Psoas muscle (tissue), 8 donors: ENCODE measurements around the gene POGK. TPM values are rescaled to one million over a fixed set of nuclear protein-coding genes. Genes with fewer than 3 reads are reported as not detected.

Experiments
- ATAC-seq, 4 donors: fragments of 200-7000 bp; cut with Tn5 transposase; one replicate each; pipeline ENCODE4 v1.9.1; 2020; ENCODE audit warnings: moderate library complexity in 3 of 4, mild to moderate bottlenecking in 2 of 4
- DNase-seq, 2 donors: peaks; one replicate each; pipeline ENCODE4 v3.0.0-alpha.2; 2020
- H3K27ac ChIP-seq: fragments of 200-600 bp; one replicate; pipeline ENCODE4 v1.8.0; 2022
- H3K27me3 ChIP-seq, 3 donors: fragments of 200-600 bp in 1 of 3; one replicate each; pipeline versions ENCODE4 v1.6.1 to v1.8.0; 2013 to 2022; ENCODE audit warnings: low read length in 2 of 3, mild to moderate bottlenecking in 2 of 3, moderate library complexity in 1 of 3; ENCODE audit not compliant: insufficient read depth in 3 of 3
- H3K36me3 ChIP-seq, 2 donors: fragments of 200-600 bp in 1 of 2; one replicate each; pipeline versions ENCODE4 v1.6.1 to v1.8.0; 2013 to 2022; ENCODE audit warnings: low read depth in 1 of 2, mild to moderate bottlenecking in 1 of 2, moderate library complexity in 1 of 2; ENCODE audit not compliant: insufficient read depth in 1 of 2
- H3K4me1 ChIP-seq: fragments of 200-600 bp; one replicate; pipeline ENCODE4 v1.8.0; 2022
- H3K4me3 ChIP-seq: fragments of 200-600 bp; one replicate; pipeline ENCODE4 v1.8.0; 2022; ENCODE audit warnings: mild to moderate bottlenecking
- H3K9me3 ChIP-seq: fragments of 200-600 bp; one replicate; pipeline ENCODE4 v1.8.0; 2022
- CTCF ChIP-seq: fragments of 200-600 bp; IDR thresholded peaks from one replicate; pipeline ENCODE4 v1.8.0; 2022; ENCODE audit warnings: antibody characterized with exemption
- WGBS, 3 donors: extraction: QIAGEN DNeasy Blood & Tissue Kit; methylation state at CpG; one replicate each; pipeline versions ENCODE4 v1.1.6 to v1.1.7; 2013; 5-methylcytosine and 5-hydroxymethylcytosine counted together
- intact Hi-C, 2 donors: fragments of 100-400 bp; cut with DNase I; formaldehyde crosslinking; loops; one replicate each; pipeline versions ENCODE4 v1.11.0 to v1.14.2; 2022
- polyA plus RNA-seq, 3 donors: library from polyadenylated mRNA; stranded (reverse); fragments of 200-250 nt; gene quantifications; one replicate each; pipeline ENCODE4 v1.2.3, GENCODE V29; 2013
- total RNA-seq, 4 donors: library from RNA; stranded (reverse); fragmentation: NEBNext Ultra II Directional in 2 of 4; extraction: Animal tissue kit (Norgen Biotek cat#: 25700) in 2 of 4; gene quantifications; one replicate each; pipeline versions ENCODE4 v1.2.1 to v1.2.4, GENCODE V29; 2021 to 2023
- donor health status: healthy with polysubstance abuse.
- donor health status: DM: no; HTN: no; CAD: no; lungs with moderate emphysema.
- donor health status: Bipolar disorder and iron deficiency.
- donor health status: healthy.
- donor health status: DM: yes; HTN: yes; CAD: no.
- donor health status: DM: no; HTN: no; CAD: no.
- donor health status: DM: no; HTN: no; CAD: no.
- donor health status: DM: yes; HTN: yes; CAD: no.

POGK gene
- total and polyA plus RNA-seq, 7 donors: 3.4 to 15.6 (median 9.1) TPM

- DNase-seq: no peak
- intact Hi-C loops: no loop called here
- H3K27ac ChIP-seq: no peak overlapping the region
- no peaks in the 10 kb centered on the region for H3K27me3 ChIP-seq
- TF ChIP-seq CTCF: no peak
- H3K4me1 ChIP-seq: no peaks in the 10 kb centered on the region
- no peak for ATAC-seq
- no peak overlapping the region for H3K4me3 ChIP-seq
- 81 to 90% (median 88%) methylated on average over 1 of the region's 1 CpG for WGBS, 3 donors
- H3K9me3 ChIP-seq: no peaks in the 10 kb centered on the region
- H3K36me3 ChIP-seq: no peaks in the 10 kb centered on the region
These were observed 64.0 kb downstream of the POGK start for GRCh38 chr1:166903232-166903631.

DNA sequence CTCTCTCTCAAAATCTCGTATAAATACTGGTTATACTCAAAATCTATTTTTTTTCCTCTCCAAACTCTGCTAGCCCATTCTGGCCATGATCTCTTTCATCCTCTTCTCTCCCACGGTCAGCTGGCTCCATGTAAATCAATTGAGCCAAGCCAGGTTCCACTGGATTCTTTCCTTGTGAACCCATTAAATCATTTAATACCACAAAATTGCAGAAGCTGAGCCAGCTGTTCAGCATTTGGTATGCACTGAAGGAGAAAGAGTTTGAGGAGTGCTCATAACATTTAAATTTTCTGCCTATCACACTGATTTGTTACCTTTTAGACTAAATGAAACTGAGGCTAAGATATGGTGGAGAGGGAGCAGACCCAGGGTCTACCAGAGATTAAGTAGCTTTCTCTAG is 65.9 kb downstream of the POGK start:
- Histone ChIP-seq H3K4me3 (no peak overlapping the region), H3K36me3 (no peaks in the 10 kb centered on the region), H3K9me3 (no peaks in the 10 kb centered on the region), H3K27me3 (no peaks in the 10 kb centered on the region), H3K27ac (no peak overlapping the region), H3K4me1 (no peaks in the 10 kb centered on the region)
- WGBS, 3 donors: 30 to 41% (median 30%) methylated on average over 2 of the region's 2 CpGs
- ATAC-seq (no peak), DNase-seq (no peak)
- intact Hi-C loops: no loop called here
- no peak for TF ChIP-seq CTCF

- intact Hi-C loops: no loop called here
- TF ChIP-seq CTCF: no peak
- 40 to 66% (median 43%) methylated on average over 3 of the region's 3 CpGs for WGBS, 3 donors
These were observed 66.6 kb downstream of the POGK start for GRCh38 chr1:166905900-166906299.

More at GRCh38 chr1:166905900-166906299, 66.6 kb downstream of the POGK start:
- Histone ChIP-seq H3K4me3 (no peak overlapping the region), H3K36me3 (no peaks in the 10 kb centered on the region), H3K27me3 (no peaks in the 10 kb centered on the region), H3K27ac (no peak overlapping the region), H3K9me3 (no peaks in the 10 kb centered on the region), H3K4me1 (no peaks in the 10 kb centered on the region)
- DNase-seq: no peak
- ATAC-seq: peak in 3 of 4 donors; percentile 34 to 49 (median 49)

Other genes starting within 250 kb of the POGK start
- gene TADA1, start 36.8 kb downstream of the POGK start, total RNA-seq: 1 to 10 TPM; 8.3 to 9.9 (median 8.9) TPM
- 1 to 10 TPM; 7.3 to 7.6 (median 7.4) TPM for gene TADA1, start 36.8 kb downstream of the POGK start, polyA plus RNA-seq
- gene ILDR2, start 136.1 kb downstream of the POGK start, total RNA-seq: under 1 TPM; 0.11 to 0.30 (median 0.17) TPM
- gene ILDR2, start 136.1 kb downstream of the POGK start, polyA plus RNA-seq: under 1 TPM; 0.01 to 0.12 (median 0.03) TPM
- not detected for gene MAEL, start 149.8 kb downstream of the POGK start, total RNA-seq
- gene MAEL, start 149.8 kb downstream of the POGK start, polyA plus RNA-seq: under 1 TPM in 1 of 3 donors, not detected in 2; 0.04 TPM